ENCODE results near the gene PHIP.

The PHIP gene

DNA sequence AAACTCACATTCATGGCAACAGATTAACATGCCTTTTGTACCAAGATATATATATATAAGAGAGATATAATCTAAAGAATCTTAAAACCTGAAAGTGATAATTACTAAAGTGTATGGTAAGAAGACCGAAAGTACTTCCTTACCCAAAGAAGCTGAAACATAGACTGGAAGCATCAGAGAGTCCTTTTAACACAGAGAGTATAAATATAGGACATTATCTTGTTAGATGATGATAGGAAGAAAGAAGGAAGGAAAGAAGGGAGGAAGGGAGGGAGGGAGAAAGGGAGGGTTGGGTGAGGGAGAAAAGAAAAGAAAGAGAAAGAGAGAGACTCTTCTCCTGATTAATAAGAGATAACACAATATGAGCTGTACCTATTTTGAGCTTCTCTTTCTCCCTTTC is 68.2 kb downstream of the PHIP start:
- DNase-seq (ENCODE audit: low read depth in 3 of 3) = no peak

DNA sequence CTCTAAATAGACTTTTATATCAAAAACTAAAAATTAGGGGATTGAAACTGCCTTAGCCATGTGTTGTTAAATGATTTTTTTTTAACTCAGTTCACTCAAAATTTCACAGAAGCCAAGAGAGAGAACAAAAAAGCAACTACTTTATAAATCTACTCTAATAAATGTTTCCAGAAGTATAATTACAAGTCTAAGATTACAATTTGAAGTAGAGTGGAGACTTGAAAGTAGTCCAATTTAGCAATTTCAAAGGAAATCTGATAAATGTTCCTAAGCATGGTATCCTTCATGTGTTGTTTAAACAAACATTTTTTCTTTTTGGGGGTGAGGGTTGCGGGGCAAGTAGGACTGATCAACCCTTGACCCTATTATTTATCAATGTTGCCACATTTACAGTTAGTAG is 72.6 kb downstream of the PHIP start:
- no peak for DNase-seq (ENCODE audit: low read depth in 3 of 3)

DNA sequence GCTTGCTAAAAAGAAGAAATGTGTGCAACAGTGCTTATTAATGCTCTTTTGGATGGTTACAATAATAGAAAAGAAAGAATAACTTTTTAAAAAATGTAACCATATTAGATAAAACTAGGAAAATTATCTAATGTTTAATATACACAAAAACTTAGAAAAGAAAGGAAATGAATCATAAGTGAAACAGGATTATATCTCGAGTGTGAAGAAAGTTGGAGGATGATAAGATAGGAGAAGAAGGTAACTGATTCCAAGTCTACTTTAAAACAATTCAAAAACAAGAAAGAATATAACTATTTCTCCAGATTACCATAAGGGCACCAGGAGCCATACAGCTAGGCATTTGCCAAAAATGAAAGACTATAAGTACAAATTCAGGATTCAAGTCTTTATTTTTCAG is 73.0 kb downstream of the PHIP start:
- no peak for DNase-seq (ENCODE audit: low read depth in 3 of 3)

DNA sequence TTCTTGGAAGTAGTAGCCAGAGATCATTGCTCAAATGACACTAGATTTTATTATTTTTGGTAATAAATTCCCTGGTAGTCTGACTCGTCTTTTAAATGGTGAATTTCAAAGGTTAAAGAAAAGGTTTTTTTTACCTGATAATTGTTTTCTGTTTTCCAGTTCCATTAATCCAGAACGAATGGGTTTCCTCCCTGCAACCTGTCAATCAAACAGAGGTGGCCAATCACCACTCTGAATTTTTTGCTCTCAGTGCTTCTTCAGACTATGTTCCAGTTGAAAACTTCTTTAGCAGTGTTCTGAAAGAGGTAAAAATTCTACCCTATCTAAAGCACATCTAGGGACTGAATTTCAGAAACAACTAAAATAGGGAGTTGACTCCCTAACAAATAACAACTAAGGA is 73.8 kb downstream of the PHIP start:
- no peak for DNase-seq (ENCODE audit: low read depth in 3 of 3)

DNA sequence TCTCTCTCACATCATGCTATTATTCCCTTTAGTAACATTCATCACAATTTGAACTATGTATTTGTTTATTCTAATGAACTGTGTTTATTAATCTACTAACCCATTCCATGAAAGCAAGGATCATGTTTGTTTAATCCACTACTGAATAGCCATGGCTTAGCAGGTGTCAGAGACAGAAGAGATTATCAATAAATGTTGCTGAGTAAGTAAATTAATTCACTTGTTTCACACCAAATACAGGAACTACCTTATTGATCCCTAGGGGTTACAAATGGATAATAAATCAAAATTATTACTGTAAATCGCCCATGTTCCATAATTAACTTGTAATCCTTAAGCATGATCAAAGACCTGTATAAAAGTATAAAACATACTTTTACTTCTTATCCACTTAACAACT is 76.6 kb downstream of the PHIP start:
- DNase-seq (ENCODE audit: low read depth in 3 of 3) = no peak

DNA sequence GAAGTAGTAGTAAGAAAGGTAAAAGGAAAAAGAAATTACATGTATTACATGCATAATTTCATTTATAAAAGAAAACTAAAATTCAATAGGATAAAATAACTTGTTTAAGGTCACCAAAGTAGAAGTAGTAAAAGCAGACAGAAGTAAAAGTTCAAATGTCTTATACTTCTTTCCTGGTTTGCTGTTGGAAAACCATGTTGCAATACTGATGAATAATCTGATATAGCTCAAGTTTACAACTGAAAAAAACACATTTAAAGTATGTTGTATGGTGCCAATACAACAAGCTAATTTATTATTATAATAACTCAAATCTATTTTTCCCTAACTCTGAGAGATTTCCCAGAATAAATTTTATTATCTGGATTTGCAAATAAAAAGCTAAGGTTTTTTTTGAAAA is 78.3 kb downstream of the PHIP start:
- DNase-seq (ENCODE audit: low read depth in 3 of 3) = no peak

DNA sequence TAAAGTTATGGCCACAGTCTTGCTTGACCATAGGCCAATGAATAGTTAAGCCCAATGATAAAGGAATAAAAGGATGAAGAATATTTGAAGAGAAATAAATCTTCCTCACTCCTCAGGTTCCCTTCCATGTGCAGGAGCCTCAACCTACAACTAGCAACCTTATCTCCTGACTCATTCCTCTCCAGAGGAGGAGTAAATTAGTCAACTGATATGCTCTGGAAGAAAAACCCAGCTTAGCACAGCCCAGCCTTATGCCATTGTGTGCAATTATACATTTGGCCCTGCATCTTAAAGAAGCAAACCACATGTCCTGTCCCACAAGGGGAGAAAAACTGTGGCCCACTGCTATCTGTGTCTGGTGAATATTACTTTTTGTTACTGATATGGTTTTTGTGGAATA is 82.1 kb downstream of the PHIP start:
- no peak for DNase-seq (ENCODE audit: low read depth in 3 of 3)

DNA sequence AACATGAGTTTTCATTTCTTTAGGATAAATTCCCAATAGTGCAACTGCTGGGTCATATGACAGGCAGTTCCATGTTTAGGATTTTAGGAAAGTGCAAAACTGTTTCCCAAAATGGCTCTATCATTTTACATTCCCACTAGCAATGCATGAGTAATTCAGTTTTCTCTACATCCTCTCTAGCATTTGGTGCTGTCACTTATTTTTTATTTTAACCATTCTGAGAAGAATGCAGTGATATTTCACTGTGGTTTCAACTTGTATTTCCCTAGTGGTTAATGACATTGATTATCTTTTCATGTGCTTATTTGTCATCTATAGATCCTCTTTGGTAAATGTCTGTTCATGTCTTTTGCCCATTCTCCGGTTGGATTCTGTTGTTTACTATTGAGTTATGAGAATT is 82.7 kb downstream of the PHIP start:
- no peak for DNase-seq (ENCODE audit: low read depth in 3 of 3)

DNA sequence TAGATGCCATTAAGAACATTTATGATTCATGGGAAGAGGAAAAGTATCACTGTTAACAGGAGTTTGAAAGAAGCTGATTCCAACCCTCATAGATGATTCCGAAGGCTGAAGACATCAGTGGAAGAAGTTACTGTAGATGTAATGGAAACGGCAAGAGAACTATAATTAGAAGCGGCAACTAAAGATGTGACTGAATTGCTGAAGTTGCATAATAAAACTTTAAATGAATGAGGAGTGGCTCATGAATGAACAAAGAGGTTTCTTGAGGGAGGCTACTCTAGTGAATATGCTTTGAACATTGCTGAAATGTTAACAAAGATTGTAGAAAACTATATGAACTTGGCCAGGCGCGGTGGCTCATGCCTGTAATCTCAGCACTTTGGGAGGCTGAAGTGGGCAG is 84.1 kb downstream of the PHIP start:
- DNase-seq (ENCODE audit: low read depth in 3 of 3) = no peak

DNA sequence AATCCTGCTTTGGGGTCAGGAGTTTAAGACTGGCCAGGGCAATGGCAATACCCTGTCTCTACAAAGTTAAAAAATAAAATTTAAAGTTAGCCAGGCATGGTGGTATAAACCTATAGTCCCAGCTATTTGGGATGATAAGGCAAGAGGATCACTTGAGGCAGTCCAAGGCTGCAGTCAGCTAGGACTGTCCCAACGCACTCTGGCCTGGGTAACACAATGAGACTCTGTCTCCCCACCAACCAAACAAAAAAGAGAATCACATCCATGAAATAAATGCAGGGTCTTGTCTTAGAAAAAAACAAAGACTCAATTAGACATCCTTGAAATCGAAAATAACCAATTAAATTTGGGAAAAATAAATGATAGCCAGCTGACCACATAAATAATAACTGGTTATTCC is 88.9 kb downstream of the PHIP start:
- DNase-seq (ENCODE audit: low read depth in 3 of 3) = no peak

DNA sequence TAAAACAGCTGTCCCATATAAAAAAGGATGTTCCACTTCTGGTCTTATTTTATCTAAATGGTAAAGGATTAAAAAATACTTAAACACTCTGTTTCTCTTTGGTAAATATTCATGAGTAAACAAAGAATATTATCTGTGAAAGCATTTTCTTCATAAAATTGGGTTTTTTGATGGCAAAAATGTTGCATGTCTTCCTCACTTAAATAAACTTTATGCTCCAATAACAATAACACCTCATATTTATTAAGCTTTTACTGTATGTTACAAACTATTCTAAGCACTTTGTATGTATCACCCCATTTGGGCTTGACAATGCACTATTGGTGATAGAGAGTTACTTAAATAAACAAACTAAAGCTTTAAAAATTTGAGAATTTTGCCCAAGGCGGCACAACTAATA is 91.9 kb downstream of the PHIP start:
- DNase-seq (ENCODE audit: low read depth in 3 of 3) = no peak

DNA sequence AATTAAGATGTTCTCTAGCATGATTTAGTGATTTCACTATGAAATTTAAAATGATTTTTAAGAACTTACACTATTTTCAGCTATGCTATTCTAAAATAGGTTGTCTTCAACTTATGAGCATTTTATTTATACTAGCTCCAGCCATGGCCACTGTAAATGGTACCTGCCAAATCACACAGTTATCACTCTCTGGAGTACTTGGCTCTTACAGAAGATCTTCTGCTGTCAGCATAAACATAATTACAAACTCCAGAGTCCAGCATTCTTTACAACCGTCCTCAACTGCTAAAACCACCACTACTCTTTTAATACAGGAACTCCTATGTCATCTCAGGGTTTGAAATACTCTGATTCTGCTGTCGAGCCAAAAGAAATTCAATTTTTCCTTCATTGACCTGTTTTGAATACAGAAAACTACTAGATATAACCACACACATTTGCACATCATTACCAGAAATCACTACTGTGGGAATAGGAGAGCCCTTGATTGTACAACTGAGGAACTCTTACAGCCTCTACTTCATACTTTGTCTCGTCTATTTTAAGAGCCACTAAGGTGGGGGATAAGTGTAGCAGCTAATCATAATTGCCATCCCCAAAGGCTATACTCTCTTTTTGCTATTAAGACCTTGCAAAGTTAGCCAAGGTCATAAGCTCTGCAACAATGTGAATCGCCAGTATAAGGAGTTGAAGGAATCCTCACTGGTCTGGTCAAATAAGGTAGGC is 93.7 kb downstream of the PHIP start:
- DNase-seq (ENCODE audit: low read depth in 3 of 3) = no peak

DNA sequence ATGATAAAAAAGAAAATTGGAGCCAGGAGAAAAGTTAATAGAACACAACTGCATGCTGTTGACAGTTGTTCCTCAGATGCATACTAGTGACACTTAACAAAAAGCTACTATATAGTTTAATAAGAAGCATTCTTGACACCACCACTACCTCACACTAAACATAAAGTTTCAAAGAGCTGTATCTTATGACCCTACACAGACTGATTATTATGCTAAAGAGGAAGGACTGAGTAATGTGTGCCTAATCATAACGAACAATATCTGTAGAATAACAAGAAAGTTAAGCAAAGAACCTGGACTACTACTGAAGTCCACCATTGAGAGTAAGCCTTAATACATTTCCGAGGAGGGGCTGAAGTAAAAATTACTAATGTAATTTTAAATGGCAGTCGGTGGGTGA is 110.9 kb downstream of the PHIP start:
- DNase-seq (ENCODE audit: low read depth in 3 of 3) = no peak

DNA sequence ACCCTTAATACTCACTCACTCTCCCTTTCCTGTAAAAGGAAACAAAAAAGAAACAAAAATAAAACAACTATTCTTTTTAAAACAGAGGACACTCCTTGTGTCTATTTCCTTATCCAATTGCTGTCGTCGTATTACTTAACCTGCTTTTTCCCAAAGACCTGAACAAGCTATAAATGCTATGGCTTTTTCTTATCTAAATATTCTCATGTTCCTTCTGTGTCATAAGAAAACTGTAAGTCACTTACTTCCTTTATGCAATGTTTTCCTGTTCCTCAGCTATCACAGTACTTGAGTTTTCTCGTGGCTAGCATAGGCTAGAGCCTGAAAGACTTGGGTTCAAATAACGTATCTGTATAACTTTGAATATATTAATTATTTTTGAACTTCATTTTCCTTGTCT is 111.5 kb downstream of the PHIP start:
- DNase-seq (ENCODE audit: low read depth in 3 of 3) = no peak

DNA sequence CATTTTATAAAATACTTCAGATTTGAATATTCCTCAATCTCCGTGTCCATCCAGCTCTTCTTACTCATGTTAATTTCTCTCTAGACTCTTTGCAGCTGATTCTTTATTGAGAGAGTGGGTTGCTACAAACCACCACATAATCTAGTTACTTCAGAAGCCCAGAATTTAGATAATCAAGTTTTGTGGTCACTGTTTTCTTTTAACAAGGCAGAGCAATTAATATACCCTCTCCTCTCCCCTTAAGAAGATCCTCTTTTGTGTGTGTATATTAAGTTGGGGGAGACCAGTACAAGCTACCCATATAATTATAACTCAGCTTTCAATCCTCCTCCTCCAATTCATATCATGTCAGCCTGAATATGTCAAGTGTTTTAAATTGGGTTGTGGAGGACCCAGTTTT is 115.6 kb downstream of the PHIP start:
- no peak for DNase-seq (ENCODE audit: low read depth in 3 of 3)

DNA sequence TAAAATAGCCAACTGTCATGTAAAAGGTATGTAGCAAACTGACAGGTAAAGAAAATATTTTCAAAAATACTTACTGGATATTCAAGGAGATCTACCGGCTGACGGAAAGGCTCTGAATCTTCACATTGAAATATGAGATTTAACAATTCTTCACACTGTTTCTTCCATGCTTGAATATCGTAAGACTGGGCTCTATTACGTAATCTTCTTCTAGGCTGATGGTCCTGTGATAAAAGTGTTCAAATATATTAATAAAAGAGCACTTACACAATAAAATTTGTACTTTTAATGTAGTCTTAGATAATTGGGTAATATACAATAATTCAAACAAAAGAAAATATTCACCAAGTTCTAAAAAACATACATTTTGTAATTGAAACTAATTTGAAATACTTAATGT is 123.3 kb downstream of the PHIP start:
- DNase-seq (ENCODE audit: low read depth in 3 of 3) = no peak

DNA sequence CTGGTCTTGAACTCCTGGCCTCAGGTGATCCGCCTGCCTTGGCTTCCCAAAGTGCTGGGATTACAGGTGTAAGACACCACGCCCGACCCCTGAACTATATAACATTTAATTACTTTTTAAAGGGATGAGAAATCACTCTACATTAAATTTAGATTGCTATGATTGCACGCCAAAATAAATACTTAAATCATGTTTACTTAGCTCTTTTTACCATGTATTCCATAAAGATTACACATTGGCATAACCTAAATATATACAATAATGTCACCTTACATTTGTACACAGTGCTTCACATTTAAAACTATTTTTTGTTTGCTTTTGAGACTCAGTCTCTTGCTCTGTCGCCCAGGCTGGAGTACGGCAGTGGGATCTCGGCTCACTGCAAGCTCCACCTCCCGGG is 124.3 kb downstream of the PHIP start:
- DNase-seq (ENCODE audit: low read depth in 3 of 3) = no peak

DNA sequence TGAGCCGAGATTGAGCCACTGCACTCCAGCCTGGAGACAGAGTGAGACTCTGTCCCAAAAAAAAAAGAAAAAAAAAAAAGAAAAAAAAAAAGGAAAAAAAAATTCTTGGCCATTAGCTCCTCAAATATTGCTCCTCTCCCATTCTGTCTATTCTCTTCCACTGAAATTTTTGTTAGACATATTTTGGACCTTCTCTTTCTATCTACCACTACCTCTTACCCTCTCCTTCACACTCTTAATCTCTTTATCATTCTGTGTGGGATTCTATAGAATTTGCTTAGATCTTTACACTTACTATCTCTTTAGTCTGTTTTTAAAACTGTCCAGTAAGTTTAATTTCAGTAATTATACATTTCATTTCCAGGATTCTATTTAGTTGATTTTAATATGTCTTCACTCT is 125.7 kb downstream of the PHIP start:
- DNase-seq (ENCODE audit: low read depth in 3 of 3) = no peak

DNA sequence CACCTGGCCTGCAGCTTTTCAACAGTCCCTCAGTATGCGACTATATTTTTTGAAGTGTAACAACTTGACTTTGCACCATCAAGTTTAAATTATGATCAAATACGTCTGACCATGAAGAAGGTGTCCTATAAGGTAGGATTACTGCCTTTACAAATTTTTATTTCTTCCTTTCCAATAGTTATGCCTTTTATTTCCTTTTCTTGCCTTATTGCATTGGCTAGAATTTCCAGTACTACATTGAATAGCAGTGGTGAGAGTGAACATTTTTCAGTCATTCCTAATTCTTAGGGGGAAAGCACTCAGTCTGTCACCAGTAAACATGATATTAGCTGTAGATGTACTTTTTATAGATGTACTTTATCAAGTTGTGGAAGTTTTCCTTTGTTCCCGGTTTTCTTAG is 129.3 kb downstream of the PHIP start:
- no peak for DNase-seq (ENCODE audit: low read depth in 3 of 3)

DNA sequence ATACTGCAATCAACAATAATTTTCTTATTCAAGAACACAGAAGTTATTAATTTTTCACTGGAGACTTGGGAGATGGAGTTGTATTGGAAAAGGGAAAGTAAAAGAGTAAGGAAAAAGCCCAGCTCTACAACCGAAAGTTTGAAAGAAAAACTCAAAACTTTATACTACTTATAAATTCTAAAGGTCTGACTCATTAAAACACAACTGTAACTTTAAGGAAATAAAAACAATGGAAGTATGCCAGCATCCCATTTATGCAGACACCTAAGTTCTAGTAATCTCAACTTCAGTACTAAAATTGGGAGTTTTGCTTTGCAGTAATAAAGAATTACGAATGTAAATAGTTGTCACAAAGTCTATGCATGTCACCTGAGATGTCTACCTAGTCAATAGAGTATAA is 130.1 kb downstream of the PHIP start:
- no peak for DNase-seq (ENCODE audit: low read depth in 3 of 3)

DNA sequence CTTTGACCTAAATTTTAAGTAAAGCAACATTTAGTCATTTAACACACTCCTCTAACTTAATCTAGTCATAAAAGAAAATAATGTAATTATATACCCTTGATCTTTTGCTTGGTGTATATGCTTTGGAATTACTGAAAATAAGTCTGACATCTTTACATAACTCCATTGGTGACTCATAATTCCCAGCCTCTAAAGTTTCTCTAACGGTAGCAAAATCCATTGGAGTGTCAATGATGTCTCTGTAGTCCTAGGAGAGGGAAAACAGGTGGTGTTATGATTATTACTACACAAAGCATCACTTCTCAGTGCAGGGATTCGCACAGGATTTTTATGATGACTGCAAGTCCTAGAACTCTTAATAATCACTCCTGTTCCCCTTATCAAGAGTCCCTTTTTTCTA is 130.5 kb downstream of the PHIP start:
- no peak for DNase-seq (ENCODE audit: low read depth in 3 of 3)

DNA sequence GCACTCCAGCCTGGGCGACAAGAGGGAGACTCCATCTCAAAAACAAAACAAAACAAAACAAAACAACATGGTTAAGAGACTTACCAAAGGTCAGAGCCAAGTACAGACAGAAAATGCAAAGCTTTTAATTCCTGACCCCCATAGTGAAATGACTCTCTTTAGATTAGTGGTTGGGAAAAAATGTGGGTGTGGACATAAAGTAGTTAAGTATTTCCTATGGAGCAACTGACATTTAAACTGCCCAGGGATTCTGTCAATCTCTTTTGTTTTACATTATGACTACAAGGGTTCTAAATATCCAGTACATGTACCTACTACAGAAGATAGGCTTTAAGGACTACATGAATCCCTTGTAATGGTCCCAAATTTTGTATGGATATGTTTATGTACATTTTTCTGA is 135.6 kb downstream of the PHIP start:
- DNase-seq (ENCODE audit: low read depth in 3 of 3) = no peak

DNA sequence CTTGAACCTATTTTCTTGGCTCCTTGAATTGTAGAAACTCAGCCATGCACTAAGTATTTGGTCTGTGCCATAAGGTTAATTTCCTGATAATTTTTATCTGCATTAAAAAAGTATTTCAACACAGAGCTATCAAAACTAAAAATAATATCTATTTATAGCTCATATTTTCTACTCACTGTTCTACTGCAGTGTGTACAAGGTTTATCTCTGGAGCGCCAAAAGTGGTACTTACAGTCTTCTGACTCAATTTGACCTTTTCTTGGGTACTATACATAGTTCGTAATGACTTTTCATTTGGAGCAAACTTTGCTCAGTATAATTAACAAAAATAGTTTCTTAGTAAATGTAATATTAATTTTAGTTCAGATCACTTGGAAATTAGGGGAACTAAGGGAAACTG is 141.5 kb downstream of the PHIP start:
- no peak for DNase-seq (ENCODE audit: low read depth in 3 of 3)

DNA sequence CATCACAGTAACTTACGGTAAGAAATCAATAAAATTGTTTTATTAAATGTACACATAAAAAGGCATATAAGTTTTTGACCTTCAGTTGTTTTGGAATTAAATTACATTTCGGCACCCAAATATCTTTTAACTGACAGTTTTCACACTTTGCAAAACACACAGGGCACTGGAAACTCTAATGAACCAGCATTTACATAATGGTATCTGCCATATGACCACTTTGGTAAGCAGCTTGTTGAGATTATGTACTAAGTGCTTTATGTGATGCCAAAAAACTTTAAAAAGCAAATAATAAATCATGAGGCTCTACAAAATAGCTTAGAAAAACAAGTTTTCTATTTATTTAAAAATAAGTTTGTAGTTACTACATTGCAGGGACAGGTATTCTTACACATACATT is 142.5 kb downstream of the PHIP start:
- DNase-seq (ENCODE audit: low read depth in 3 of 3) = no peak

DNA sequence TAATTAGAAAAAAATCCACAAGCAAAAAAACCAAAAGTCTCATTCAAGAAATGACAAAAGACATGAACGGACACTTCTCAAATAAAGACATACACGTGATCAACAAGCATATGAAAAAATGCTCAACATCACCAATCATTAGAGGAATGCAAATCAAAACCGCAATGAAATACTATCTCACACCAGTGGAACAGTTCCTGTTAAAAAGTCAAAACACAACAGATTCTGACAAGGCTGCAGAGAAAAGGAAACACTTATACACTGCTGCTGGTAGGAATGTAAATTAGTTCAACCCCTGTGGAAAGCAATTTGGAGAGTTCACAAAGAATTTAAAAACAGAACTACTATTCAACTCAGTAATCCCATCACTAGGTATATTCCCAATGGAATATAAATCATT is 152.7 kb downstream of the PHIP start:
- no peak for DNase-seq (ENCODE audit: low read depth in 3 of 3)

All from stimulated activated CD4-positive, alpha-beta T cell treated with anti-CD3 and anti-CD28 coated beads, TNF-alpha, amount 100 ng/mL, for 24 hours (primary cell).